Activated naive CD4-positive, alpha-beta T cell treated with anti-CD3 and anti-CD28 coated beads, Interleukin-2, amount 10 ng/mL, durations not matched to agents 5 hours and 36 hours (primary cell): ENCODE data around the gene GPM6B. TPM values are rescaled to one million over a fixed set of nuclear protein-coding genes. Genes with fewer than 3 reads are reported as not detected.

Experiments
- total RNA-seq, 2 experiments: library from RNA; stranded (reverse); gene quantifications; one replicate each; pipeline ENCODE4 v1.2.3, GENCODE V29; 2021

GPM6B gene, protein sequence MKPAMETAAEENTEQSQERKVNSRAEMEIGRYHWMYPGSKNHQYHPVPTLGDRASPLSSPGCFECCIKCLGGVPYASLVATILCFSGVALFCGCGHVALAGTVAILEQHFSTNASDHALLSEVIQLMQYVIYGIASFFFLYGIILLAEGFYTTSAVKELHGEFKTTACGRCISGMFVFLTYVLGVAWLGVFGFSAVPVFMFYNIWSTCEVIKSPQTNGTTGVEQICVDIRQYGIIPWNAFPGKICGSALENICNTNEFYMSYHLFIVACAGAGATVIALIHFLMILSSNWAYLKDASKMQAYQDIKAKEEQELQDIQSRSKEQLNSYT
- total RNA-seq, result not detected

DNA sequence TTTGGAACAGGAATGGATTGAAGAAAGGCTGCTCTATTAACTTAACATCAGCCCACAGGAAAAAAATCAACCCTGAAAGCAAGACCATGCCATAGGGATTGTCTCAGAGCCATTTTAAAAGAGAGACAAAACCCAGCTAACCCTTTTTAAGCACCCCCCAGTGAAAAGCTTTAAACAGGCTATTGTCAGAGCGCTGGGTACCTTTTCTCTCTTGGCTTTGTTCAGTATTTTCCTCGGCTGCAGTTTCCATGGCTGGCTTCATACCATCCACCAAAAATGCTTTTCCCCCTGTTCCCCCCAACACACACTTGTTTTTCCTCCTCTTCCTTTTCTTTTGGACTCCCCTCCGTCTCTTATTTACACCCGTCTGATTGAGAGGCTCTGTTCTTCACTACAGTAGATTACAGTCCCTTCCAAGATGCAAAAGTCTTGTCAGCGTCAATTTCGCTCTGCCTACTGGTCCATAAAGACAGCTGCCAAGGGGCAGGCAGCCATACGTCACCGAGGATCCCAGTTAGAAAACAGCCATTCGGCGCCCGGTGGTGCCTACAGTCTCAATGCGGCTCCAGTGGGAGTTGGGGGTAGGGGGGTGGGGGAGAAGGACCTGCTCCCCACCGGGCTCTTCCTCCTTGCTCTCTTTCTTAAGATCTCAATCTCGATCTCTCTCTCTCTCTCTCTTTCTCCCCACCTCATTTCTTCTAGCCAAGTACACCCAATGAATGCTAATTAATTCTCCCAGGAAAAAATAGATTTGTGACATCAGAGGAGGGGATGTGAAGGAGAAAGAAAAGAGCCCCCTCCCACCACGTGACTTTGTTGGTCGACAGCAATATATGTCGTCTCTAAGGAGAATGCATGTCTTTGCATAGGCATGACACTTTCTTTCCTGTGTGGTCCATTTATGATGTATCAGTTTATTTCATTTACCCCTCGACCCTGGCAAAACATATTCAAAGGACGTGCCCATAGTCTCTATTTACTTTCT lies at the start of gene GPM6B:
TSS of gene GPM6B (minus strand) at position 451 of the 985 bp plus-strand sequence. CDS start at position 262, 189 bp downstream.

GRCh38 chrX:13734278-13735172 lies 82.4 kb downstream of the GPM6B start, which contains the start of the genes OFD1 and TRAPPC2:
Gene OFD1, plus strand, starts transcription at chrX:13734748. Its CDS starts 324 bp downstream, at chrX:13735072.
Gene TRAPPC2, minus strand, starts transcription at chrX:13734620. Its CDS starts 14,657 bp downstream, at chrX:13719963.

Other genes with a start within 250 kb of the GPM6B start
- gene EGFL6, start 247.5 kb downstream of the GPM6B start, total RNA-seq, result 1 to 10 TPM; 3.7 to 4.1 TPM
- gene TCEANC, start 164.0 kb downstream of the GPM6B start, total RNA-seq, result 1 to 10 TPM; 5.1 to 5.2 TPM
- gene RAB9A, start 128.0 kb downstream of the GPM6B start, total RNA-seq, result 1 to 10 TPM; 8.1 to 8.6 TPM
- gene TRAPPC2, start 82.5 kb downstream of the GPM6B start, total RNA-seq, result 10 to 100 TPM; 22.0 to 26.1 TPM
- gene OFD1, start 82.3 kb downstream of the GPM6B start, total RNA-seq, result 10 to 100 TPM; 50.8 to 53.0 TPM
- 10 to 100 TPM; 17.6 to 18.0 TPM for gene GEMIN8, start 212.8 kb upstream of the GPM6B start, total RNA-seq